ENCODE data around the gene ST8SIA5. TPM values are rescaled to one million over a fixed set of nuclear protein-coding genes. Genes with fewer than 3 reads are reported as not detected.

ST8SIA5 gene
- total and polyA plus RNA-seq, 10 donors: under 0.01 to 0.30 (median 0.07) TPM; not detected in 3

DNA sequence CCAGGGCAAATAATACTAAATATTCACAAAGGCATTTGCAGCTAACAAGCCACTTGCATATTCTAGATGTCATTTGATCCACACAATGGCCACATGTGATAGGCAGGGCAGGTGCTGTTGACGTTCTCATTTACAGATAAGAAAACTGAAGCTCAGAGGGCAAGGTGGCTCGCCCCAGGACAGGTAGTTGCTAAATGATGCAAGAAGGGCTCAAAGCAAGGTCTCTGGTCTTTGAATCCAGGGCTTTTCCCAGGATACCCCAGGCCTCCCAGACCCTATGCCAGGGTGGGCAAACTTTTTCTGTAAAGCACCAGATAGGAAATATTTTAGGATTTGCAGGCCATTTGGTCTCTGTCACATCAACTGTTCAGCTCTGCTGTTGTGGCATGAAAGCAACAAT, 135.0 kb downstream of the ST8SIA5 start:
- Histone ChIP-seq H3K4me3 (no peak overlapping the region), H3K27ac (no peak overlapping the region), H3K4me1 (peaks cover 18 to 34% (median 26%) of the 10 kb centered on the region in 6 donors), H3K36me3 (no peaks in the 10 kb centered on the region), H3K27me3 (replicated peaks in 1 of 7) (no peaks in the 10 kb centered on the region), H3K9me3 (no peaks in the 10 kb centered on the region)
- no peak for DNase-seq
- no peak for TF ChIP-seq POLR2A (IDR thresholded peaks at IDR 0.05)
- no peak for TF ChIP-seq POLR2AphosphoS5 (IDR thresholded peaks at IDR 0.05)
- TF ChIP-seq CTCF (IDR thresholded peaks at IDR 0.05 in 8 of 11, conservative IDR thresholded peaks at IDR 0.05 in 3 of 11): no peak
- intact Hi-C loops (cut with DNase I; ENCODE audit: low total_unique reads): no loop called here
- WGBS, 5 donors: 60 to 89% (median 84%) methylated on average over 2 of the region's 2 CpGs

- H3K27ac ChIP-seq: no peak overlapping the region
- peaks cover 18 to 34% (median 26%) of the 10 kb centered on the region in 6 donors for H3K4me1 ChIP-seq
- no peaks in the 10 kb centered on the region for H3K27me3 ChIP-seq (replicated peaks in 1 of 7)
- H3K36me3 ChIP-seq: no peaks in the 10 kb centered on the region
- 56 to 68% (median 64%) methylated on average over 6 of the region's 6 CpGs for WGBS, 5 donors
- TF ChIP-seq POLR2A (IDR thresholded peaks at IDR 0.05) (no peak), CTCF (IDR thresholded peaks at IDR 0.05 in 8 of 11, conservative IDR thresholded peaks at IDR 0.05 in 3 of 11) (no peak), POLR2AphosphoS5 (IDR thresholded peaks at IDR 0.05) (no peak)
- no peaks in the 10 kb centered on the region for H3K9me3 ChIP-seq
- no peak for DNase-seq
- H3K4me3 ChIP-seq: no peak overlapping the region
- intact Hi-C loops (cut with DNase I; ENCODE audit: low total_unique reads): no loop called here
Observed at GRCh38 chr18:46621111-46621766, 135.6 kb downstream of the ST8SIA5 start.

GRCh38 chr18:46619559-46619958, 137.3 kb downstream of the ST8SIA5 start:
- DNase-seq: no peak
- Histone ChIP-seq H3K4me3 (no peak overlapping the region), H3K27ac (no peak overlapping the region), H3K27me3 (replicated peaks in 1 of 7) (no peaks in the 10 kb centered on the region), H3K9me3 (no peaks in the 10 kb centered on the region), H3K4me1 (peaks cover 18 to 34% (median 25%) of the 10 kb centered on the region in 6 donors), H3K36me3 (no peaks in the 10 kb centered on the region)
- intact Hi-C loops (cut with DNase I; ENCODE audit: low total_unique reads): no loop called here
- TF ChIP-seq POLR2A (IDR thresholded peaks at IDR 0.05): no peak
- no peak for TF ChIP-seq CTCF (IDR thresholded peaks at IDR 0.05 in 8 of 11, conservative IDR thresholded peaks at IDR 0.05 in 3 of 11)
- no peak for TF ChIP-seq POLR2AphosphoS5 (IDR thresholded peaks at IDR 0.05)
- WGBS, 5 donors: 76 to 89% (median 86%) methylated on average over 3 of the region's 3 CpGs

Small RNA genes within 50 kb of the gene (small RNA-seq; reads per million reads assigned to genes)
- gene AC090311.1: 0 reads per million in 4 donors

Other genes with a start within 250 kb of the ST8SIA5 start
- 1 to 10 TPM; 1.9 to 6.0 (median 2.4) TPM for gene LOXHD1, start 99.8 kb downstream of the ST8SIA5 start, total RNA-seq
- gene LOXHD1, start 99.8 kb downstream of the ST8SIA5 start, polyA plus RNA-seq: under 1 TPM; 0.09 to 0.22 (median 0.13) TPM
- 10 to 100 TPM; 31.0 to 58.4 (median 47.7) TPM for gene PIAS2, start 160.5 kb upstream of the ST8SIA5 start, total RNA-seq
- 1 to 10 TPM; 4.0 to 5.8 (median 4.2) TPM for gene PIAS2, start 160.5 kb upstream of the ST8SIA5 start, polyA plus RNA-seq
- gene KATNAL2, start 160.5 kb upstream of the ST8SIA5 start, total RNA-seq: 1 to 10 TPM; 1.5 to 10.0 (median 4.5) TPM
- 1 to 10 TPM; 2.5 to 3.1 (median 3.0) TPM for gene KATNAL2, start 160.5 kb upstream of the ST8SIA5 start, polyA plus RNA-seq